Erythroblast (primary cell): Measurements from ENCODE around the gene PATJ.
"Not testable (repeated sequence)": the region's sequence is repeated elsewhere in the genome, so short reads cannot be mapped to it uniquely, and the experiment has no call there.

ENCODE experiments used
- DNase-seq, 2 experiments: peaks; one replicate each; lab custom pipeline; 2025; lab: John Stamatoyannopoulos, UW
- GATA1 ChIP-seq: IDR thresholded peaks from 2 replicates; pipeline ENCODE4 v1.6.1; 2011; ENCODE audit warnings: low read depth, mild to moderate bottlenecking, control low read depth, low read length, moderate library complexity
- POLR2A ChIP-seq: IDR thresholded peaks from 2 replicates; pipeline ENCODE4 v1.6.1; 2011; ENCODE audit warnings: mild to moderate bottlenecking, low read length

PATJ gene

DNA sequence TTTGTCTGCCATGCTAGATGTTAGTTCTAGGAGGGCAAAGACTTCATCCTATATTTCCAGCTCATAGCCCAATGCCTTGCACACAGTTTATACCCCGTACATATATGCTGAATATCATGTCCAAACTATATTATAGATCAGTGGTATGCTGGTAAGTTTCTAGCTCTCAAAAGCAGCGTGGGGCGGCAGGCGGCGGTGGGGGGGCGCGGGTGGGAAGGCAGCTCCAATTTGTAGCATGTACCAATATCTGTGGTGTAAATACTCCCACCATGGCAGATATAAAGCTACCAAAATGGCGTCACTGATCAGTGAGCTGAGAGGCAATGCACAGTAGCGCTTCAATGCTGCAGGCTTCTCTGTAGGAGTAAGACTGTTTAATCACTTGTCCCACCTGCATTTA is 77.1 kb downstream of the PATJ start:
- no peak for DNase-seq
- TF ChIP-seq POLR2A (no peak), GATA1 (no peak)

DNA sequence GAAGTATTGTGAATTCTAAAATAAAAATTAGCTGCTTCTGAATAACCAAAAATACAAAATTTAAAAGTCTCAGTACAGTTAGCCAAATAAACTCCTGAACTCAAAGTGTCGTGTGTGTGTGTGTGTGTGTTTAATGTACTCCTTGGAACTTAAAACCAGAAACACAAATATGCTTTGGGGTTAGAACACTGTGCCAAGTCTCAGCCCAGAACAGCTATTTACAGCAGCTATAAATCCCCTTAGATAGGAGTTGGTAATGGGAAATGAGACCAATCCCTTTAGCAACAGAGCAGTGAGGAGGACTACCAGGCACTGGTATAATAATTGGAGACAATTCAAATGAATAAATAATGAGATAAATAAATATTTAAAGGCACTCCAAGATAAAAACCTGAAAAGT is 83.1 kb downstream of the PATJ start:
- no peak for DNase-seq
- TF ChIP-seq POLR2A: no peak
- no peak for TF ChIP-seq GATA1

GRCh38 chr1:61828805-61829204 is 86.5 kb downstream of the PATJ start:
- DNase-seq: no peak
- no peak for TF ChIP-seq GATA1
- TF ChIP-seq POLR2A: no peak

DNA sequence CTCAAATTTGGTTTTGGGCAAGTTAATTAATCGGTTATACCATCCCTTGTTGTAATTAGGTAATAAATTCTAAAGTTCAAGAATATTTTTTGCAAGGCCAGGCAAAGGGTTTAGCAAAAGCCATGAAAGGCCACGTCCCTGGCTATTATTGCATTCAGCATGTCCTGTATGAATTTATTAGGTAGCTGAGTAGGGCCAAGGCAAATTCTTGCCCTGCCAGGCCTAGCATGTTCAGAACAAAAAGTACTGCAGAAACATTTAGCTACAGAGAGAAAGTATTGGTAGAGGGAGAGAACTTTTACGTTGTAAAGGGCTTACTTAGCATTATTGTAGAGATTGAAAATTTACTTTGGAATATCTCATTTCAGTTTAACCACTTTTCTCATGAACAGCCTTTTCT is 94.4 kb downstream of the PATJ start:
- DNase-seq: no peak
- TF ChIP-seq GATA1 (no peak), POLR2A (no peak)

GRCh38 chr1:61837607-61838006 is 95.3 kb downstream of the PATJ start:
- not testable (repeated sequence) for DNase-seq

DNA sequence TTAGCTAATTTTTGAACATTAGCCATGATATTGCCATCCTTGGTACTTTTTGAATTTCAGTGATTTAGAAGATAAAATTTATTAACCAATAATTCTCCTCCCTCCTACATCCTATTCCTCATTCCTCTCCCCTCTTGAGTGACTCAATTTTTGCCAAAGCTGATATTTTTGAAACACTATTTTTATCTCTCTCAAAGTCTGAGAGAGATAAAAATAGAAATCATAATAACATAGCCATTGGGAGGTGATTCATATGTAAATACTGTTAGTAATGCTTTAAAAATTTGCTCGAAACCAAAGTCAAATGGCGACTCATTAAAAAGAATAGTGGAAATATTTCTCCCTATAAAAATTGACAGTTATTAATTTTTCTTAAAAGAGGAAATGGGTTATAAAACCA is 97.4 kb downstream of the PATJ start:
- no peak for DNase-seq
- TF ChIP-seq GATA1: no peak
- TF ChIP-seq POLR2A: no peak

GRCh38 chr1:61842036-61842435 is 99.8 kb downstream of the PATJ start:
- TF ChIP-seq POLR2A: no peak
- TF ChIP-seq GATA1: no peak
- DNase-seq: no peak

GRCh38 chr1:61842863-61843514 is 100.7 kb downstream of the PATJ start:
- DNase-seq: peak in 1 of 2 experiments; percentile 6
- TF ChIP-seq GATA1 (no peak), POLR2A (no peak)

GRCh38 chr1:61844006-61844405 is 101.7 kb downstream of the PATJ start:
- no peak for DNase-seq
- TF ChIP-seq POLR2A: no peak
- no peak for TF ChIP-seq GATA1

- not testable (repeated sequence) for DNase-seq
Observed at GRCh38 chr1:61844664-61845063, 102.4 kb downstream of the PATJ start.

- no peak for TF ChIP-seq POLR2A
- TF ChIP-seq GATA1: no peak
- DNase-seq: no peak
Observed at GRCh38 chr1:61851235-61851634, 109.0 kb downstream of the PATJ start.

GRCh38 chr1:61851849-61852669 is 109.8 kb downstream of the PATJ start:
- TF ChIP-seq GATA1: no peak
- TF ChIP-seq POLR2A: no peak
- peak; percentile 61 to 81 for DNase-seq

DNA sequence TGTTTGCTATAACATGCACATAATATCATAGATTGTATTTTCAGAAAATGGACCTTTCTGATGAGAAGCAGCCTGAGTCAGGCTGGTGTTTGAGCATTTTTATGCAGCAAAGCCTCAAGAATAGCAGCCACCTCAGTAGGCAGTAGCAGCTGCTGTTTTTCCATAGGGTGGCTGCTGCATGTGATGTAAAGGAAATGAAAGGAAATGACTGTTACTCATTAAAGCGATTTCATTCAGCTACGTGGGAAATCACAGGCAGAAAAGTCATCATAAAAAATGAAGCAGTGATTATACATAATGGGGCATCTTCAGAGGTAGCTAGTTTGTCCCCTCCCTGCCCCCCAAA is 110.4 kb downstream of the PATJ start:
- TF ChIP-seq POLR2A: no peak
- TF ChIP-seq GATA1: no peak
- no peak for DNase-seq

- TF ChIP-seq POLR2A (no peak), GATA1 (no peak)
- DNase-seq: no peak
Observed at GRCh38 chr1:61853583-61853982, 111.3 kb downstream of the PATJ start.

DNA sequence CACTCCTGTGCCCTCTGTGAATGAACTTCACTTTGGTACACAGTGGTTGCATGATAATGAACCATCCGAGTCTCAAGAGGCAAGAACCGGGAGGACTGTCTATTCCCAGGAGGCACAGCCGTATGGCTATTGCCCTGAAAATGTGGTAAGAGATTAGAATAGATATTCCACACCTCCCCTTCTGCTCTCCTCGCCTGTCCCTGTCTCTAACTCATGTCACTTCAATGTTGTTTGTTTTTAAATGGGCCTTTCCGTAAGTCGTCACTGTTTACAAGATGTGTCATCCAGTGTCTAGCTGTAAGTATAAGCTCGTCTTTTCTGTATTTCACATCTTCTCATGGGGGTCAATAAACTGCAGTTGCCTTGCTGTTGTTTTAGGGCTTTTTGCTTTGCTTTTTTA is 122.2 kb downstream of the PATJ start:
- TF ChIP-seq GATA1: no peak
- DNase-seq: no peak
